Muscle layer of colon (tissue), 2 donors: ENCODE results near the gene ZDHHC24.
"Not testable (repeated sequence)": the region's sequence is repeated elsewhere in the genome, so short reads cannot be mapped to it uniquely, and the experiment has no call there.

Experiments used
- H3K27ac ChIP-seq: one replicate; pipeline ENCODE4 v1.7.0; 2013; ENCODE audit warnings: low read depth, mild to moderate bottlenecking, low read length, moderate library complexity
- H3K27me3 ChIP-seq, 2 donors: one replicate each; pipeline ENCODE4 v1.7.0; 2013; ENCODE audit warnings: low read length in 2 of 2, mild to moderate bottlenecking in 2 of 2; ENCODE audit not compliant: insufficient read depth in 2 of 2, control insufficient read depth in 1 of 2
- H3K36me3 ChIP-seq: one replicate; pipeline ENCODE4 v1.7.0; 2013; ENCODE audit warnings: mild to moderate bottlenecking, low read length; ENCODE audit not compliant: insufficient read depth
- H3K4me1 ChIP-seq: one replicate; pipeline ENCODE4 v1.7.0; 2013; ENCODE audit warnings: mild to moderate bottlenecking, low read length; ENCODE audit not compliant: insufficient read depth
- H3K4me3 ChIP-seq, 2 donors: one replicate each; pipeline ENCODE4 v1.7.0; 2013; ENCODE audit warnings: low read length in 2 of 2, low read depth in 1 of 2, mild to moderate bottlenecking in 1 of 2, moderate library complexity in 1 of 2
- H3K9ac ChIP-seq: one replicate; pipeline ENCODE4 v1.7.0; 2013; ENCODE audit warnings: low read length
- H3K9me3 ChIP-seq: one replicate; pipeline ENCODE4 v1.7.0; 2013; ENCODE audit warnings: mild to moderate bottlenecking, low read length
- donor health status: abdominal sarcoma.
- donor health status: Adenocarcinoma of cecum.

ZDHHC24 gene

DNA sequence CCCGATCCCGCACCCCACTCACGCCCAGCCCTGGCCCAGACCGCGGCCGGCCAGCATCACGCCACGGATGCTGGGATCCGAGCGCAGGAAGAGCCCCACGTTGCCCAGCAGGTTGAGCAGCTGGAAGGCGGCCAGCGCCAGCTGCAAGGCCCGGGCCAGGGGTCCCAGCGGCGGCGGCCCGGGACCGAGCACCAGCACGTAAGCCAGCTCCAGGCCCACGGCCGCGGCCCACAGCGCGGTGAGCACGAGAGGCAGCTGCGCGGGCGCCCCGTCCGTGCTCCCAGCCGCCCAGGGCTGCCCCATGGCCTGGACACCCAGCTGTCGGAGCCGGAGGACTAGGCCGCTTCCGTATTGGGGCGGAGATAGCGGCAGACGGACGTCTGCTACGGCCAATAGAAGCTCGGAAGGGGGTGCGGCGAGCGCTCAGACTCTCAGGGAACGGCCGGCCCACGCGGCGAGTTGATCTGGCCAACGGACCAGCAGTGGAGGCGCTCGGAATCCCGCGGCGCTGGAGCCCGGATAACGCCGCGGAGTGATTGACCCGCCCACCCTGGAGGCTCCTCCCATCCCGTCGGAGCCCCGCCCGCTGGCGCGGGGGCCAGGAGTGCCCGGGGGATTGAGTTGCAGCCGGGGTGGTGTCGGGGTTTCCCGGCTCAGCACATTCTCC lies at the start of gene ZDHHC24:
Gene ZDHHC24 (minus strand): TSS at position 348 of the 667 bp plus-strand sequence. CDS start 45 bp downstream, at position 303.
- peak within 1 kb of the TSS; percentile 22 for H3K9ac ChIP-seq
- peak within 1 kb of the TSS; percentile 62 to 72 for H3K4me3 ChIP-seq
- H3K27me3 ChIP-seq = no peaks in the 10 kb centered on the region
- H3K9me3 ChIP-seq = no peaks in the 10 kb centered on the region
- peaks cover 11% of the 10 kb centered on the region for H3K36me3 ChIP-seq
- H3K4me1 ChIP-seq = peaks cover 16% of the 10 kb centered on the region
- peak within 1 kb of the TSS; percentile 74 for H3K27ac ChIP-seq

DNA sequence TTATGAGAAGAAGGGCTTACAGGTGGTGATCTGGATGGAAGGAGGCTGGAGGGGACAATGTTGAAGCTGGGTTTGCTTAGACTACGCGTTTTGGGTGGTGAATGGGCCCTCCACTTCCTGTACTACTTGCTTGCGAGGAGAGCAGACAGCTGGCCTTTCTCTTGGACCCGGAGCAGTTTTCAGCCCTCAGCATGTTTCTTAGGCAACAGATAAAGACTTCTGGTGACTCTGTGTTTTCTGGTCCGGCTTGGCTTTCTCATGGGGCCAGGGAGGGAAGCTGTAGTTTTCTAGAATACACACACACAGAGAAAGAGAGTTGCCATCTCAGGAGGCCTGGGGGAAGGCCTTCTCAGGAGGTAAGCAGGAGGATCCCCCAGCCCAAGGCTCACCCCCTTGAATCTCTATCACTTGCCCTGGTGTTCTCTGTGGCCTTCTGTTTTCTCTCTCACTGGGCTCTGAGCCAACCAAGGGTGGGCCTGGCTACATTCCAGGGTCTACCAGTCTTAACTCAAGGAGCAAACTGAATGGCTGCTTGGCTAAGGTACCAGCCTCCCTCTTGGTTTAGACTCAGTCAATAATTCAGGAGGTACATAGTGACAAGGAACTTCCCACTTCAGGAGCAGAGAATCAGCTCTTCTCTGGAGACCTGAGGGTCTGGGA lies 49.5 kb upstream of the ZDHHC24 start:
- Histone ChIP-seq H3K4me3 (peak overlapping the region in 1 of 2 donors; percentile 15), H3K9ac (no peak overlapping the region), H3K36me3 (peaks cover 16% of the 10 kb centered on the region), H3K27ac (no peak overlapping the region), H3K4me1 (peaks cover 37% of the 10 kb centered on the region), H3K27me3 (no peaks in the 10 kb centered on the region), H3K9me3 (no peaks in the 10 kb centered on the region)

DNA sequence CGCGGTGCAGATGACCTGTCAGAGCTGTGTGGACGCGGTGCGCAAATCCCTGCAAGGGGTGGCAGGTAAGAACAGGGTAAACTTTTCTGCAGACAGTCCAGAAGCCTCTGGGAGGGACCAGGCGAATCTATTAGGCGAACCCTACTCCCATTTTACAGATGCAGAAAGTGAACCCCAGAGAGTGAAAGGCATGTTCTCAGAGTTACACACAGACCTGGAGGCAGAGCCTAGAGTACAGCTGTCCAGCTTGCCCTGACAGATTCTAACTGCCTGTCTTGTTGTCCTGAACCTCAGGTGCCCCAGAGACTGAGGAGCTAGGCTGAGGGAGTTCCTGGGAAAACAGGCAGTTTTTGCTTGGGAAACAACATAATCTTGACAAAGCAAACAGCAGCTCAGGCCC lies 47.8 kb upstream of the ZDHHC24 start:
- no peaks in the 10 kb centered on the region for H3K27me3 ChIP-seq
- no peaks in the 10 kb centered on the region for H3K9me3 ChIP-seq
- H3K4me1 ChIP-seq = peaks cover 37% of the 10 kb centered on the region
- peak overlapping the region; percentile 53 to 97 for H3K4me3 ChIP-seq
- no peaks in the 10 kb centered on the region for H3K36me3 ChIP-seq
- H3K9ac ChIP-seq = peak overlapping the region; percentile 95
- H3K27ac ChIP-seq = peak overlapping the region; percentile 88

- H3K4me1 ChIP-seq = peaks cover 37% of the 10 kb centered on the region
- peak overlapping the region; percentile 53 to 97 for H3K4me3 ChIP-seq
- H3K27me3 ChIP-seq = no peaks in the 10 kb centered on the region
- H3K36me3 ChIP-seq = no peaks in the 10 kb centered on the region
- H3K9ac ChIP-seq = peak overlapping the region; percentile 95
- H3K9me3 ChIP-seq = no peaks in the 10 kb centered on the region
- peak overlapping the region; percentile 88 for H3K27ac ChIP-seq
These were observed 47.4 kb upstream of the ZDHHC24 start for GRCh38 chr11:66593303-66593635.

GRCh38 chr11:66592457-66593302 lies 46.8 kb upstream of the ZDHHC24 start, which contains the start of the genes CCDC87 and CCS:
CCDC87 (minus strand) TSS chr11:66593063; CDS start chr11:66593015, 48 bp downstream.
CCS (plus strand) TSS chr11:66593185; CDS start chr11:66593262, 77 bp downstream.
- Histone ChIP-seq H3K27me3 (no peaks in the 10 kb centered on the region), H3K9me3 (no peaks in the 10 kb centered on the region), H3K9ac (peak within 1 kb of the TSS; percentile 95), H3K27ac (peak within 1 kb of the TSS; percentile 88), H3K36me3 (no peaks in the 10 kb centered on the region), H3K4me1 (peaks cover 37% of the 10 kb centered on the region), H3K4me3 (peak within 1 kb of the TSS; percentile 53 to 97)

GRCh38 chr11:66591175-66591574 lies 45.3 kb upstream of the ZDHHC24 start:
- no peak overlapping the region for H3K27ac ChIP-seq

GRCh38 chr11:66589996-66590675 lies 44.3 kb upstream of the ZDHHC24 start:
- H3K27ac ChIP-seq = no peak overlapping the region
- H3K27me3 ChIP-seq = no peaks in the 10 kb centered on the region
- no peak overlapping the region for H3K9ac ChIP-seq
- H3K36me3 ChIP-seq = no peaks in the 10 kb centered on the region
- H3K4me3 ChIP-seq = no peak overlapping the region
- peaks cover 27% of the 10 kb centered on the region for H3K4me1 ChIP-seq
- no peaks in the 10 kb centered on the region for H3K9me3 ChIP-seq

More at GRCh38 chr11:66591175-66591574, 45.3 kb upstream of the ZDHHC24 start:
- H3K36me3 ChIP-seq = no peaks in the 10 kb centered on the region
- H3K4me3 ChIP-seq = no peak overlapping the region
- H3K9ac ChIP-seq = no peak overlapping the region
- H3K4me1 ChIP-seq = peaks cover 37% of the 10 kb centered on the region
- no peaks in the 10 kb centered on the region for H3K9me3 ChIP-seq
- H3K27me3 ChIP-seq = no peaks in the 10 kb centered on the region

DNA sequence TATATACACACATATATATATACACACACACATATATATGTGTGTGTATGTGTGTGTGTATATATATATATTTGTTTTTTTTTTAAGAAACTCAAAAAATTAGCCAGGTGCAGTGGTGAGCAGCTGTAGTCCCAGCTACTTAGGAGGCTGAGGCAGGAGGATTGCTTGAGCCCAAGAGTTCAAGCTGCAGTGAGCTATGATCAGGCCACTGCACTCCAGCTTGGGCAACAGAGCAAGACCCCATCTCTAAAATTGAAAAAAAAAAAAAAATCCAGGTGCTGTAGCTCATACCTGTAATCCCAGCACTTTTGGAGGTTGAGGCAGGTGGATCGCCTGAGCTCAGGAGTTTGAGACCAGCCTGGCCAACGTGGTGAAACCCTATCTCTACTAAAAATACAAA lies 43.5 kb upstream of the ZDHHC24 start:
- peaks cover 19% of the 10 kb centered on the region for H3K4me1 ChIP-seq
- not testable (repeated sequence) for H3K9me3 ChIP-seq, H3K27me3 ChIP-seq, H3K4me3 ChIP-seq, H3K36me3 ChIP-seq, H3K9ac ChIP-seq, H3K27ac ChIP-seq

- no peaks in the 10 kb centered on the region for H3K36me3 ChIP-seq
- H3K27ac ChIP-seq = no peak overlapping the region
- H3K4me1 ChIP-seq = no peaks in the 10 kb centered on the region
- H3K9ac ChIP-seq = no peak overlapping the region
- H3K27me3 ChIP-seq = no peaks in the 10 kb centered on the region
- no peak overlapping the region for H3K4me3 ChIP-seq
- H3K9me3 ChIP-seq = no peaks in the 10 kb centered on the region
These were observed 40.3 kb upstream of the ZDHHC24 start for GRCh38 chr11:66586136-66586535.

GRCh38 chr11:66585447-66585846 lies 39.6 kb upstream of the ZDHHC24 start:
- not testable (repeated sequence) for H3K9me3 ChIP-seq

More at GRCh38 chr11:66585447-66585846, 39.6 kb upstream of the ZDHHC24 start:
- not testable (repeated sequence) for H3K4me1 ChIP-seq, H3K27me3 ChIP-seq, H3K9ac ChIP-seq, H3K27ac ChIP-seq, H3K36me3 ChIP-seq, H3K4me3 ChIP-seq
